Mucosa of descending colon (tissue), 3 donors: ENCODE results near the gene PHACTR1. TPM values are rescaled to one million over a fixed set of nuclear protein-coding genes. Genes with fewer than 3 reads are reported as not detected.

ENCODE experiments used
- ATAC-seq: fragments of 200-7000 bp; cut with Tn5 transposase; one replicate; pipeline ENCODE4 v1.9.1; 2020; ENCODE audit warnings: mild to moderate bottlenecking, moderate library complexity
- DNase-seq, 3 donors: peaks; one replicate each; pipeline ENCODE4 v3.0.0-alpha.2; 2020
- H3K36me3 ChIP-seq: fragments of 200-600 bp; one replicate; pipeline ENCODE4 v1.8.0; 2021; ENCODE audit warnings: low read depth, mild to moderate bottlenecking
- H3K4me1 ChIP-seq: fragments of 200-600 bp; one replicate; pipeline ENCODE4 v1.8.0; 2021; ENCODE audit warnings: low read depth, mild to moderate bottlenecking
- H3K4me3 ChIP-seq: fragments of 200-600 bp; one replicate; pipeline ENCODE4 v1.8.0; 2021; ENCODE audit warnings: mild to moderate bottlenecking
- H3K9me3 ChIP-seq: fragments of 200-600 bp; one replicate; pipeline ENCODE4 v1.8.0; 2021; ENCODE audit warnings: mild to moderate bottlenecking
- intact Hi-C, 2 donors: fragments of 100-400 bp; cut with DNase I in 1 of 2; cut with micrococcal nuclease in 1 of 2; formaldehyde crosslinking; loops; one replicate each; pipeline versions ENCODE4 v1.11.0 to v1.11.1; 2022; cut with DNase I, micrococcal nuclease
- total RNA-seq, 3 donors: library from RNA; stranded (reverse); fragmentation: NEBNext Ultra II Directional in 2 of 3; extraction: Animal tissue kit (Norgen Biotek cat#: 25700) in 2 of 3; gene quantifications; one replicate each; pipeline versions ENCODE4 v1.2.1 to v1.2.4, GENCODE V29; 2021 to 2023
- TF ChIP-seq, protein P1 (sequence below): fragments of 200-600 bp; IDR thresholded peaks from one replicate; pipeline ENCODE4 v1.8.0; 2022; ENCODE audit warnings: antibody characterized with exemption, mild to moderate bottlenecking
- donor health status: DM: no; HTN: no; CAD: no; lungs with moderate emphysema.
- donor health status: DM: no; HTN: no; CAD: no.
- donor health status: DM: no; HTN: yes; CAD: no.

The PHACTR1 gene
- total RNA-seq, 3 donors from 2014 or later: 2.7 to 4.7 (median 3.1) TPM

DNA sequence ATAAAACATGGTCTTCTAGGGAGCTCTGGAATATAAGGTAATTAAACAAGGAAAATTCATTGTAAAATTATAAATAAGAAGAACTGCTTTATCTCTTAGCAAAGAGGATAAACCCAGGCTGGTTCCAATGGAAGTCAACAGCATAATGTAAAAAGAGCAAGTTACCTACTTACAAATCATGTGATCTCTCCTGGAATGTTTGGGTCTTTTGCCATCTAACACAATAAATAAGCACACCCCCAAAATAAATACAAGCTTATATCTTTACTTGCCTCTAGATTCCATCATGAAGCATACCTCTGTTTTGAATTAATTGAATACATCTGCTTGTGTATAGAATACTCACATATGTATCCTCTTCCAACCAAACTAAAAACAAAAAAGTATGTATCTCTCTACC lies 2.5 kb upstream of the PHACTR1 start:
- no peaks in the 10 kb centered on the region for H3K4me1 ChIP-seq
- no peak for ATAC-seq
- TF ChIP-seq, protein P1, sequence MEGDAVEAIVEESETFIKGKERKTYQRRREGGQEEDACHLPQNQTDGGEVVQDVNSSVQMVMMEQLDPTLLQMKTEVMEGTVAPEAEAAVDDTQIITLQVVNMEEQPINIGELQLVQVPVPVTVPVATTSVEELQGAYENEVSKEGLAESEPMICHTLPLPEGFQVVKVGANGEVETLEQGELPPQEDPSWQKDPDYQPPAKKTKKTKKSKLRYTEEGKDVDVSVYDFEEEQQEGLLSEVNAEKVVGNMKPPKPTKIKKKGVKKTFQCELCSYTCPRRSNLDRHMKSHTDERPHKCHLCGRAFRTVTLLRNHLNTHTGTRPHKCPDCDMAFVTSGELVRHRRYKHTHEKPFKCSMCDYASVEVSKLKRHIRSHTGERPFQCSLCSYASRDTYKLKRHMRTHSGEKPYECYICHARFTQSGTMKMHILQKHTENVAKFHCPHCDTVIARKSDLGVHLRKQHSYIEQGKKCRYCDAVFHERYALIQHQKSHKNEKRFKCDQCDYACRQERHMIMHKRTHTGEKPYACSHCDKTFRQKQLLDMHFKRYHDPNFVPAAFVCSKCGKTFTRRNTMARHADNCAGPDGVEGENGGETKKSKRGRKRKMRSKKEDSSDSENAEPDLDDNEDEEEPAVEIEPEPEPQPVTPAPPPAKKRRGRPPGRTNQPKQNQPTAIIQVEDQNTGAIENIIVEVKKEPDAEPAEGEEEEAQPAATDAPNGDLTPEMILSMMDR: no peak
- H3K9me3 ChIP-seq: no peaks in the 10 kb centered on the region
- intact Hi-C loops: no loop called here
- H3K36me3 ChIP-seq: no peaks in the 10 kb centered on the region
- no peak overlapping the region for H3K4me3 ChIP-seq
- DNase-seq: no peak

DNA sequence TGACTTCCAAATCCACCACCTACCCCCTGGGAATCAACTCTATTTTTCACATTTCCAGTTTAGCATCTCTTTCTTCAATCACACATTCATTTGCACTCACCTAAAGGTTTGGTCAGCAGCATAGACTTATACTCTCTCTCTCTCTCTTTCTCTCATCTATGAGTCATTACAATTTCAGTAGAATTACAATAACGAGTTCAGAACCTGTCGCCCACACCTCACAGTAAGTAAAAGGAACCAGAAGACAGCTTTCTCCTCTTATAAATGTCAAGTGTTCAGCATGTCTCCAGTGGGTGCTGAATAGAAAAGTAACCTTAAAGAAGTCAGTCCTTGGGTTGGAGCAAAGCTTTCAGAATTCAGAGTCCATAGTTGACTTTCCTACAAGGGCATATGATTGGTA lies 1.1 kb upstream of the PHACTR1 start:
- H3K4me1 ChIP-seq: no peaks in the 10 kb centered on the region
- intact Hi-C loops: no loop called here
- no peak overlapping the region for H3K4me3 ChIP-seq
- DNase-seq: no peak
- ATAC-seq: no peak
- TF ChIP-seq, protein P1: no peak
- no peaks in the 10 kb centered on the region for H3K36me3 ChIP-seq
- no peaks in the 10 kb centered on the region for H3K9me3 ChIP-seq

DNA sequence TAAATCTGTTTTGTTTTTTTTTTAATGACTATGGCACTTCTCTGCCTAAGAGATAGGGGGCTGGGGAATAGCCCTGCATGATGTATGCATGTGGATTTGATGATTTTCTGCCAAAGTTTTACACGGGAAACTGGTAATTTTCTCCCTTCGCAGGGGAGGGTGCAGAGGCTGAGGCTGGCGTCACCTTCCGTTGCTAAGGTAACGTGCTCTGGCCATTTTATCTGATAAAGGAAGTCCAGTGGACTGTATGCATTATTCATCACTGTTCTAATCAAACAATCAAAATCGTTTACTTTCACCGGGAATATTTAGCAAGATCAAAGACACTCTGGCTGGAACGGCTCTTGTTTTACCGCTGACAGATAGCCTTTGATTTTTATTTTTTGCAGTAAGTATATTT lies 789 bp downstream of the PHACTR1 start:
- TF ChIP-seq, protein P1: no peak
- no peak for DNase-seq

DNA sequence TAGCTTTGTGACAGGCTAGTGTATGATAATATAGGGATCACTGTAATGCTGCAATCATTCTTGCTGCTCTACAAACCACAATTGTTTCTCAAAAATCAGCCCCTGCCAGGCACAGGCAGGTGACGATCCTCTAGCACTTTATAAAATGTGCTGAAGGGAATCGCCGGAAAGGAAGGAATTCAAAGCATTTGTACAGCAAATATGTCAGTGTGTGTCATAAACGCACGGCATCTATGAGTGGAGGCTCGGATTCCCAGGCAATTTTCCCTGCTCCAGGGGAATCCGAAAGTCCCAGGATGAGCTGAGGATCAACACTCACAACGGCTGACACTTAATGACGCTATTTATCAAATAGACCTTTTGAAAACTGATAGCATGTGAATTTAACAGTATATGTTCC lies 1.4 kb downstream of the PHACTR1 start:
- TF ChIP-seq, protein P1: no peak
- no peak for DNase-seq
- H3K36me3 ChIP-seq: no peaks in the 10 kb centered on the region
- H3K9me3 ChIP-seq: no peaks in the 10 kb centered on the region
- intact Hi-C loops: no loop called here
- no peak overlapping the region for H3K4me3 ChIP-seq
- no peak for ATAC-seq
- H3K4me1 ChIP-seq: no peaks in the 10 kb centered on the region

More for the DNA sequence above, 789 bp downstream of the PHACTR1 start:
- Histone ChIP-seq H3K4me3 (no peak overlapping the region), H3K36me3 (no peaks in the 10 kb centered on the region), H3K9me3 (no peaks in the 10 kb centered on the region), H3K4me1 (no peaks in the 10 kb centered on the region)
- ATAC-seq: no peak
- intact Hi-C loops: no loop called here

DNA sequence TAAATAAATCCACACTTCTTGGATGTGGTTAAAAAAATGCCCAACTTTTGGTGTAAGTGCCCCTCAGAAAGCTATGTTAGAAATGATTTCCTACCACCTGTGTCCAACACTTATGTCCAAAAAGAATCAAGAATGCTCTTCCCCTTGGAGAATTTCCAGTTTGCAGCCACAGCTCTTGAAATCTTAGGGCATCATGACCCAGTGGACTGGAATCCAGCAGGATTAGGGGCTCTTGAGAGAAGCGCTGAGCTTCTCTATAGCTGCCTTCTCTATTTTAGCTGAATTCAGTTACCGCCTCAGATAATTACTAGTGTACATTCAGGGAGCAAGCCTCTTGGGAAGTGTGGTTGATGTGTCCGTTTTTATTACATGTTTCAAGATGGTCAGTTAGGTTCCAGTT lies 2.5 kb downstream of the PHACTR1 start:
- TF ChIP-seq, protein P1: no peak
- intact Hi-C loops: no loop called here
- ATAC-seq: no peak
- H3K9me3 ChIP-seq: no peaks in the 10 kb centered on the region
- H3K4me1 ChIP-seq: no peaks in the 10 kb centered on the region
- no peaks in the 10 kb centered on the region for H3K36me3 ChIP-seq
- H3K4me3 ChIP-seq: no peak overlapping the region
- no peak for DNase-seq

DNA sequence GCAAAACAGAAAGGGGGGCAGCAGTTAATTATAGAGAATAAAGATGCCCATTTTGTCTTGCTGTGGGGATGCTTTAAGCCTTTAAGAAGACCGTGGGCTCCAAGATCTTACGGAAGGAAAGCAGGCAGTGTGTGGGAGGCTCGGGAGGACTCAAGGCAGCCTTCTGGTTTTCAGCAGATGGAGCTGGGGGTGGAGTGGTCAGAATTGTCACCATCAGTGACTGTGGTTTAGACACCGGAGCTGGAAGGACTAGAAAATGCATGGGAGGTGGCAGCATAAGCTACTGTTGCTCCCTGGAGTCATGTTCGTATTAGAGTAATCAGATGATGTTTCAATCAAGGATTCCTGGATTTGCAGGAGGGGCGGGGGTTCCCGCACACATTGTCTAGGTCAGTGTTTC lies 3.7 kb downstream of the PHACTR1 start:
- Histone ChIP-seq H3K4me3 (no peak overlapping the region), H3K9me3 (no peaks in the 10 kb centered on the region), H3K4me1 (no peaks in the 10 kb centered on the region), H3K36me3 (no peaks in the 10 kb centered on the region)
- intact Hi-C loops: no loop called here
- TF ChIP-seq, protein P1: no peak
- DNase-seq (no peak), ATAC-seq (no peak)
